ENCODE measurements around the gene ADNP2. TPM values are rescaled to one million over a fixed set of nuclear protein-coding genes. Genes with fewer than 3 reads are reported as not detected.
"Not testable (repeated sequence)": the region's sequence is repeated elsewhere in the genome, so short reads cannot be mapped to it uniquely, and the experiment has no call there.

The ADNP2 gene
- total RNA-seq, 1 experiment from 2014 or later, result 10.8 TPM

DNA sequence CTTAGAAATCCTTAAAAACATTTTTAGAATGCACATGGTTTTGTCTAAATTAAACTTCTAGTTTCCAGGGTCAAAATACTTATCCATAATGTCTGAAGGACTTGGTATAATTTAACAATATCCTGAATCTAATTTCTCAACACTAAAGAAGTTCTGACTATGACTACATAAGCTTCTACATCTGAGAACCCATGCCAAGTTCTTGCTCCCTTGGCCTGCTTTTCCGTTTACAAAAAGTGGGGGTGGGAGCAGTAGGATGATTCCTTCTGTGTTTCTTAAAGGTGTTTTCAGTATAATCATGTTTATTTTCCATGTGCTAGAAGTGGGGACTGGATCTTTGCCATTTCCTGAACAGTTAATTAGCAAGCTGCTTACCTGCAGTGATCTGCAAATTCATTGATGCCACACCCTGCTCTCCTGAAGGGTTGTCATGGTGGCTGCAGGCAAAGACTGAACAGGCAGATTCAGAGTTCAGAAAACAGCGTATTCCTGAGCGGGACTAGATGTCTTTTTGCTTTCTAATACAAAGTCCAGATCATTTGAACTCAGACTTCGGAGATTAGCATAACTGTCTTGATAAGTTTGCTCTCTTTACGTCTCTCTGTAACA lies 36.2 kb downstream of the ADNP2 start:
- no peak for DNase-seq (ENCODE audit: low read depth)

- DNase-seq (ENCODE audit: low read depth), result no peak
Observed at GRCh38 chr18:80147037-80147417, 38.0 kb downstream of the ADNP2 start.

DNA sequence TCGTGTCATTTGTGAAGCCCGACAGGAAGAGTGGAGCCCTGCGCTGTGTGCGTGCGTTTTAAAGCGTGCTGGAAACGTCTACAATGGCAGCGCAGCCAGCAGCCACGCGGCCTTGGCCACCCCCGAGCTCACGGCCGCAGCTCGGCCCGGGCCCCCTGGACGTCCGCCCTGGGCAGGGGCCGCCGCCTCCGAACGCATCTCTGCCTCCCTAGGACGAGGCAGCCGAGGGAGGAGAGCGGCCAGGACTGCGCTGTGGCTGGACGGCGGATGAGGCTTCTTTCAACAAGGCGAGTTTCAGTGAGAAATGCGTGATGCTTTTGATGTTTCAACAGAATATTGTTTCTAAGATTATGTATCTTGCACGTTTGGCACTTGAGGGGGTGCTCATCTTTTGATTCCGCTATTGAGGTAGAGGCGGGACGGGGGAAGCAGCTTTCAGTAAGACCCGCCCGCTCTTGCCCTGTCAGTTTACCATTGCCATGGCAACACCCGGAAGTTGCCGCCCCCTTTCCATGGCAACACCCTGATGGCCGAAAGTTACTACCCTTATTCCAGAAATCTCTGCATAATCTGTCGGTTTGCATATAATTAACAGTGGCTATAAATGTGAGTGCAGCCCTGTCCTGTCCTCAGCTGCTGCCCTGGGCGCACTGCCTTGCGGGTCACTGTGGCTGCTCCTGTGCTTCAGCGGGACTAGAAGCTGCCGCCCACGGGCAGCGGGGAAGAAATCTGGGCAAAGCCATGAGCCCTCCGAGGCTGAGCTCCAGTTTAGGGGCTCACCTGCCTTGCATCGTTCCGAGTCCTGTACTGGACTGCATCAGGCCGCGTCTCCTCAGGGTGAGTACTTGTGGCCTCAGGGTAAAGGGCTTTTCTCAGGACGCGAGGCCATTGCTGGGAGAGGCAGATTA lies 38.6 kb downstream of the ADNP2 start:
- DNase-seq (ENCODE audit: low read depth), result peak; percentile 89

GRCh38 chr18:80148326-80149199 lies 39.5 kb downstream of the ADNP2 start:
- DNase-seq (ENCODE audit: low read depth), result no peak

DNA sequence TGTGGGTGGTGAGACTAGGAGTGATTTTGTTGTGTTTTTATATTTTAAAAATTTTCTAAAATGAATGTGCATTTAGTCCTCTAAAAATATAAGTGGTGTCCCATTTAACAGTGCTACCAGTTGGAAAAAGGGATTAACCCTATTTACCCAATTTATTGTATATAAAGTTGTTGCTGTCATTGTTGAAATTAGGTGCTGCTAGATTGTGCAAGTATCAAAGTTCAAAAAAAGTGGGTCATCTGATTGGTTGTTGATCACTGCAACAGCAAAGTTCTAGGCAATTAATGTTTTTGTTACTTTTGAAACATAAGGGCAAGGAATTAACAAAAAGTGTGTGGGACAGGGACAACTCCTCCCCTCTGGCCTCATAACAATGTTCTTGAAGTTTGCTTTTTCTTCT lies 40.6 kb downstream of the ADNP2 start:
- DNase-seq (ENCODE audit: low read depth), result no peak

GRCh38 chr18:80154293-80154692 lies 45.2 kb downstream of the ADNP2 start:
- DNase-seq (ENCODE audit: low read depth), result no peak

DNA sequence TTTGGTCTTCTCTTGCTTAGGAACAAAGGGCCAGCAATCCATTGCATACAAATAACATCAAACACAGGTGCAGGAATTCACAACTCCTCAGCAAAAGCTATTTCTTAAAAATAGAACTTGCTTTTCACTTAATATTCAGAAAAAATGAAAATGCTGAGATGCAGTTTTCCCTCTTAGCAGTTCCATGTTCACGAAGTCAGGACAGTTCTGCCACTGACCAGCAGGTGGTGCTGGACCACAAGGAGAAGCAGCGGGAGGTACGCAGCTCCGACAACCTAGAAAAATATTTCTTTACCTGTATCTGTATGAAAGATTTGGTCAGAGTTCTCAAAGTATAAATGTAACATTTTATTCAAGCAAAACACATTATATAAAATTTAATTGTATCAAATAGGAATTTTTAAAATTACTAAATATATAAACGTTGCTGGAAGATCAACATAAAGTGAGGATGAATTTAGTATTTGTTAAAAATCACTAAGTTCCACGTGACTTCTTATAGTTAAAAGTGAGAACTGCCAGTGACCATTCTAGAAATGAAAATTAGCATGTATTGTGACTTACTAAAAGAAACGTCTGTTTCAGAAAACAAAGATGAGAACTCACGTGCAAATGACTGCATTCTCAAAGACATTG lies 48.8 kb downstream of the ADNP2 start:
- peak; percentile 57 for DNase-seq (ENCODE audit: low read depth)

DNA sequence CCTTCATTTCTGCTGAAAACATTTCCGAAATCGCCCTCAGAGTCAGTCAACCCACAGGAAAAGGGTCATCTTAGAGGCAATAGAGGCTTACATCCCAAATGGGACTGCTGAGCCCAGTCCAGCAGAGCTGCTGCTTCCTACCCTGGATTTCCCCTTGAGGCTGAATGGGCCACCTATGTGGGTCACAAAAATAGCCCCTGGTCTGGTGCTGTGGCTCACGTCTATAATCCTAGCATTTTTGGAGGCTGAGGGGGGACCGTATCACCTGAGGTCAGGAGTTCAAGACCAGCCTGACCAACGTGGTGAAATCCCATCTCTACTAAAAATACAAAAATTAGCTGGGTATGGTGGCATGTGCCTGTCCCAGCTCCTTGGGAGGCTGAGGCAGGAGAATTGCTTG lies 49.3 kb downstream of the ADNP2 start:
- DNase-seq (ENCODE audit: low read depth), result no peak

DNA sequence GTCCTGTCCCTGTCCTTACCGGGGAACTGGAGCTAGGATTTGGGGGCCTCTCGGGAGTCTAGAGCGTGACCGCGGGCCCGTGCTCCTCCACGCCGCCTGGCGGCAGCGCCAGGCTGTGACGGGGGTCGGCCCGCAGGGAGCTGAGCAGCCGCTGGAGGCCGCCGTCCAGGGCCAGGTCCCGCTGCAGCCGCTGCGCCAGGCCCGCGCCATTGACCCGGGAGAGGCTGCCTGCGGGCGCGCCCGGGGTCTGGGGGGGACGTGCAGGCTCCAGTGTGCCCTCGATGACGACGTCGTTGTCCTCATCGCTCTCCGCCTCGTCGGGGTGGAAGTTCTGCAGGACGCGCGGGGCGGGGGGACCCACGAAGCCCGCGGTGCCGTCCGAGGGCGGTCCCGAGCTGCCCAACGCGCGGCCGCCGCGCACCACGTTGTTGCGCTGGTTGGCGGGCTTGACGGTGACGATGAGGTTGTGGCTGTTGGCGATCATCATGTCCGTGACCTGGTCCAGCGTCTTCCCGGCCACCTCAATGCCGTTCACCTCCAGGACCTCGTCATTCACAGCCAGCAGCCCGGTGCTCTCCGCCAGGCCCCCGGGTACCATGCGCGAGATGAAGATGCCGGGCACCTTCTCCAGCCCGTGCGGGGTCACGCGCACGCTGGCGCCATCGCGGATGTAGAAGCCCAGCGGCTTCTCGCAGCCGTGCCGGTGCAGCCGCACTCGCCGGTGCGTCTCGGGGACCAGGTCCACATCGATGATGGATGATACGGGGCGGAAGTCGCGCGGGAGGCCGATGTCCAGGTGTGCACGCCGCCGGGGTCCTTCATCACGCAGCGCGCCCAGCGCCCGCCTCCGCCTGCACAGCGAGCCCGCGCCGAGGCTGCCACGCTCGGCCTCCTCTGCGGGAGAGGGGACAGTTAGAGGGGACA lies 50.9 kb downstream of the ADNP2 start:
- no peak for DNase-seq (ENCODE audit: low read depth)

DNA sequence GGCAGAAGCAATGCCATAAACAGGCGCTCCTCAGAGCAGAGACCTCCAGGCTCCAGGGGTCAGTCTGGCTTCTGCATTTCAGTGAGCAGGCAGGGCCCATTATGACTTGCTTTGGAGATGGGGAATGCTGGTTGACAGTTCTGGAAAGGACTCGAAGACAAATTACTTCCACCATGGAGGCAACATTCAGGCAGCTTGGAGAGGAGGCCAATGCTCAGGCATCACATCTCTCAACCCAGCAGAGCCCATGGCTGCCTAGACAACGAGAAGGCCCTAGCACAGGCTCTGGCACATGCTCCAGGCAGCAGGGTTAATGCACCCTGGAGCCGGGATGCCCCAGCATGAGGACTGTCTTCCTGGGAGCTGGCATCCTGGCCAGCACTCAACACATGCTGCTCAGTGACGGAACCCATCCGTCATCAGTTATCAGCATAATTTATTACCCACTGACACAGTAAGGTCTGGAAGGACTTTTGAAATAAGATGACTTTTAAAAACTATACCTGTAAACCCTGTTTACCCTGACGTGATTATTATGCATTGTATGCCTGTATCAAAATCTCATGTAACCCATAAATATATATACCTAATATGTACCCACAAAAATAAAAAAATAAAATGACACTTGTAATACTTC lies 52.8 kb downstream of the ADNP2 start:
- no peak for DNase-seq (ENCODE audit: low read depth)

DNA sequence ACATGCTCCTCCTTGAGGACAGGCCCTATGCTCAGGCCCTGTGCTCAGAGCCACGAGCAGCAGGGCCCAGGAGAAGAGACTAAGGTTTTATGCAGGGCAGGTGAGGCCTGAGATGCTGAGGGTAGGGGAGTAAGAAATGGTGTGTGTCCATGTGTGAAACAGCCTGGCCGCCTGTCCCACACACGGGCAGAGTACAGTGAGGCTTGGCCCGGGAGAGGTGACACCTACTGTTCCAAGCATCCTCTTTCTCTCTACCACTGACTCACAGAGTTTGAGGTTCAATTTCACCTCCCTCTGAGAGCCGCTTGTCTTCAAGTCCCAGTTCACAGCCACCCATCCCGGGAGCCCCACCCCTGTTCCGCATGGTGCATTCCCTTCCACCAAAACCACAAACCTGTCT lies 54.1 kb downstream of the ADNP2 start:
- no peak for DNase-seq (ENCODE audit: low read depth)

GRCh38 chr18:80164727-80165355 lies 55.8 kb downstream of the ADNP2 start:
- DNase-seq (ENCODE audit: low read depth), result not testable (repeated sequence)

GRCh38 chr18:80166240-80166639 lies 57.2 kb downstream of the ADNP2 start:
- DNase-seq (ENCODE audit: low read depth), result no peak

GRCh38 chr18:80166725-80167124 lies 57.7 kb downstream of the ADNP2 start:
- DNase-seq (ENCODE audit: low read depth), result no peak

DNA sequence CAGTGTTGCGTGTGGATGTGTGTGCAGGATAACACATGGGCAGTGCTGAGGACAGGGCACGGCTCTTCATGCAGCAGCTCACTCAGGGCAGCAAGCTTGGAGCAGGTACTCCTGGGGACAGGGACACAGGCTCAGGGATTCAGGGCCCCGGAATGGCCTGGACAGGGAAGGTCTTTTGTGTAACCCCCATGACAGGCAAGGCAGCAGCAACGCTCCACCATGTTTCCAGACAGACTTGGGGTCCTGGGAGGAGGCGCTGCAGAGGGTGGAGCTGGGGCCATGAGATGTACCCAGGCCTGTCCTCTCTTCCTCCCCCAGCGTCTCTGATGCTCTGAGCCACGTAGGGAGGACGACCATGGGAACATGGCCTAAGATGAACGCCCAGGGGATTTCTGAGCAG lies 58.3 kb downstream of the ADNP2 start:
- no peak for DNase-seq (ENCODE audit: low read depth)

GRCh38 chr18:80167931-80168330 lies 58.9 kb downstream of the ADNP2 start:
- no peak for DNase-seq (ENCODE audit: low read depth)

DNA sequence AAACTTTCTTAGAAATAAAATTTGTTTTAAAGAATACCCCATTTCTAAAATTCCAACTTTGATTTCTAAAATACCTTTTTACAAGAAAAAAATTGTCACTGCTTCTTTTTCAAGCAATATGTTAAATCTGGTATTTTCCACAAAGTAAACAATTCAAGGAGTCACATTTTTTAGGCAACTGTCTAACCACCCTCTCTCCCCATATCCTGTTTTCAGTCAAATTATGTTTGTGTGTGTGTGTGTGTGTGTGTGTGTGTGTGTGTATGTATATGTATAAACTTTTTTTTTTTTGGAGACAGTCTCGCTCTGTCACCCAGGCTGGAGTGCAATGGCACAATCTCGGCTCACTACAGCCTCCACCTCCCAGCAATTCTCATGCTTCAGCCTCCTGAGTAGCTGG lies 59.3 kb downstream of the ADNP2 start:
- no peak for DNase-seq (ENCODE audit: low read depth)

DNA sequence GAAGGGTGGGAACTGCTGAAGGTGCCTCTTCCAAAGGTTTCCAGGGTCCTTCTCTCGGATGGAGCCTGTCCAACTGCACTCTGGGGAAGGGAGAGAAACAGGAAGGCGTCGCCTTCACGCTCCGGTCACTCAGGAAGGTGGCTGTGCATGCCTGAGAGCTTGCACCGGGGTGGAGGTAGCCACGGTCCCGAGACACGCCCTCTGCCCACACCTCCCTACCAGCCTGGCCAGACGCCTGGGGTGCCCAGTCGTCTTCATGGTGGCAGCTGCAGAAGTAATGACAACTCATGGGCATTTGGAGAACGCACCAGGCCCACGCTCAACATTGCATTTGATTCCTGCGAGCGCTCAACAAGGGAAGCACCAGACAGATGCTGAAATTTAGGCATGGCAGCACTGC lies 59.9 kb downstream of the ADNP2 start:
- no peak for DNase-seq (ENCODE audit: low read depth)

DNA sequence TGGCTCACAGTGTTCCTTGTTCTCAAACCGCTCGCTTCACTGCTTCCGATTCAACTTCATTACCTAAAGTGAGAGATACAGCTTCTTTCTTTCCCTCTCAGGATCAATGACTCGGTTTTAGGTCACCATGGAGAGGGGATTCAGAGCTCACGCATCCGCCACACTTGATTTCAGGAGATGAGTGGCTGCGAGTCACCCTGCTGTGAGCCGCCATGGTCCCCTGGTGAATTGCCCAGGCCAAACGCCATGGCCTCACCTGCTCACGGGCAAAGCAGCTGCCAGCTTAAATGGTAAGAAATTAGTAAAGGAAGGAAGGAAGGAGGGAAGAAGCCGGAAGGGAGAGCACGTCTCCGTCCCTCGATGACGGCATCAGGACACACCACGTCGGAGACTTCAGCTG lies 60.5 kb downstream of the ADNP2 start:
- no peak for DNase-seq (ENCODE audit: low read depth)
